OCI-M2 (cell line): Measurements from ENCODE around the gene HOGA1.
A peak's percentile ranks its signal among the peaks of the same experiment; 100 is the strongest.
"Not testable (repeated sequence)": the region's sequence is repeated elsewhere in the genome, so short reads cannot be mapped to it uniquely, and the experiment has no call there.

ENCODE experiments used
- DNase-seq: peaks from one replicate; lab custom pipeline; 2025; ENCODE audit not compliant: unreplicated experiment; lab: John Stamatoyannopoulos, UW

The HOGA1 gene

DNA sequence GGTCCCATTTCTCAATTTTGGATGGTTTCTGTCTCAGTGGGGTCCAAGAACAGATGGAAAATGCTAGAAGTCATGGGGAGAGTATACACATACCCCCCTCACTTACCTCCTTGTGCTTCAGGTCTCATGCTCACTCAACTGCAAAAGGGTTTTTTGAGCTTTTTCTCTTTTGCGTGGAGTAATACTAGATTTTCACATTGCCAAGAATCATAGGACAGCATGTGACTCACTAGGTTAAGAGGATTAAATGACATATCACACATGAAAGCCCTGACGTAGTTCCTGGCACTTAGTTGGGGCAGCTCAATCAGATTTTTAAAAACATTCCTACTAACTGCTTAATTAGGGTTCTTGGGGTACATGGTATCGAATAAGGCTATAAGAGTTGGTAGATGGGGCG is 60.7 kb downstream of the HOGA1 start:
- DNase-seq: no peak

GRCh38 chr10:97647556-97647955 is 63.4 kb downstream of the HOGA1 start:
- DNase-seq: no peak

DNA sequence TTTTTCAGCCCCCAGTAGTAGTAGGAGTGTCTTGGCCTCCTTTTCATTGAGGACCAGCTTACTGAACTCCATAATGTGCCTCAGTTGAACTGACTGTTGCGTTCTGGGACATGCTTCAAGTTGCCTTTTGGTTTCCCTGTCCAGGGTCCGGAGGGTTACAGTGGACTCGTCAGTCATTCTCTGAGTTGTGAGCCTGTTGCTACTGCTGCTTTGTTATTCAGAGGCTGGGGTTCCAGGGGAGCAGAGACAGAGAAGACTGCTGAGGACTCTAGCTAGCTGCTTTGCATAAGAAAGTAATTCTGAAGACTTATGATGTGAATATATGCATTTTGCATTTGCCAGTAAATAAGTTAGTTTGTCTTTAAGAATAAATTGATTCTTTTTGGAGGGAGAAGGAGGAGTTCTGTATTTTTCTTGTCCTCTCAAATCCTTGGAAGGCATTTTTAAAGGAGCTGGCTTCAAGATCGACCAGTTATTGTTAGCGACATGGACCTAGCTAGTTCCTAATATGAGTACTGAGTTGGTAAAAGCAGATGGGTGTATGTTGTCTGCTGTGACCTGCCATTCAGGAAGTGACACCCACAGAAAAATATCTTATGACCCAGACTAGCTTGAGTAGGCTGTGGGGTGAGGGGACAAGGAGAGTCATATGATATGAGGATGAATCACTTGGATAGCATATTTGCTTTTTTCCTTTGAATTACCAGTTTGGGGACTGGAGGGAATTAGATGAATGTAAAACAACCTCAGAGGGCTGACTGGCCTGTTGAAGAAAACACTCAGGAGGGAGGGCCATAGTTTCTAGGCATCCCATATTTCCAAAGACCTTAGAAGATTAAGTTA is 64.6 kb downstream of the HOGA1 start:
- DNase-seq: peak; percentile 47

GRCh38 chr10:97649405-97649750 is 65.2 kb downstream of the HOGA1 start:
- DNase-seq: not testable (repeated sequence)

DNA sequence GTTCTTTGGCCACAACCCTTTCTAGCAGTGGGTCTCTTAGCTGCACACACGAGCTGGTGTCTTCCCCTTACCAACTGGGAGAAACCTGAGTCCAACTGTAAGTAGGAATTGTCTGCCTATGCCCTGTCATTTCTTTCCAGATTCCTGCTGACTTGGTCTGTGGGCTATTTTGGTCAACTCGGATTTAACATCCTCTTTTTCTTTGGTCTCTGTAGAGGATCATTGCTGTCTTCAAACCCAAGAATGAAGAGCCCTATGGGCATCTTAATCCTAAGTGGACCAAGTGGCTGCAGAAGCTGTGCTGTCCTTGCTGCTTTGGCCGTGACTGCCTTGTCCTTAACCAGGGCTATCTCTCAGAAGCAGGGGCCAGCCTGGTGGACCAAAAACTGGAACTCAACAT is 66.5 kb downstream of the HOGA1 start:
- DNase-seq: no peak

DNA sequence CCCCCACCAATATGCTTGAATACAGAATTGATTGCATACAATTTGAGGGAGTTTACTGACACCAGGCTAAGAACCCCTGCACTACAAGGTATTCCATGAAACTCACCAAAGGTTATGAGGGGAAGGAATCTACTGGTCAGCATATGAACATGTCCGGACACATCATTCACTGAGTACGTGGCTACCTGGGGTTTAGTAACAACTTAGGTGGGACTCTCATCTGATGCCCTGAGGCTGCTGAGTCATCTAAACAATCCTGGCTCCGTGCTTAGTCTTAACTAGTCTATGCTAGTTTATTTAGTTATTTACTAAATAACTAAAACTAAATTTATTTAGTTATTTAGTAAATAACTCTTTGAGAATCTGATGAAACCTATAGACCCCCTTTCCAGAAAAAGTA is 67.6 kb downstream of the HOGA1 start:
- no peak for DNase-seq

DNA sequence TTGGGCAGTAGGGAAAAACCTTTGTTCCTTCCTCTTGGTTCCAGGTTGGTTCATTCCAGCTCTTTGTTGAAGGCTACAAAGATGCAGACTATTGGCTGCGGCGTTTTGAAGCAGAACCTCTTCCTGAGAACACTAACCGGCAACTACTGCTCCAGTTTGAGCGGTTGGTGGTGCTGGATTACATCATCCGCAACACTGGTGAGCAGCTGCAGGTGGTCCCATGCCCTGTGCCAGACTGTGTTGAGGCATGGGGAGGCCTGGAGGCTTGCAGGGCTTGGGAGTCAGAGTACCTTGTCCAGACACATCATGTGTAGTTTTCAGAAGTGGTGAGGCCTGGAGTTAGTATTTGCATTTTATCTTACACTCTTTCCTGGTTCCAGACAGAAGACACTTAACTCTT is 72.6 kb downstream of the HOGA1 start:
- DNase-seq: no peak

GRCh38 chr10:97659589-97659988 is 75.4 kb downstream of the HOGA1 start:
- no peak for DNase-seq
